ENCODE data around the gene GEMIN5. TPM values are rescaled to one million over a fixed set of nuclear protein-coding genes. Genes with fewer than 3 reads are reported as not detected.

The GEMIN5 gene
- total and polyA plus RNA-seq, 2 of the 13 experiments (the other 11 are each of a cell fraction or from before 2014, with no cell fraction given), result 6.6 to 28.6 TPM

GRCh38 chr5:154842689-154843530 lies 95.1 kb downstream of the GEMIN5 start (continued):
- TF ChIP-seq HIC2 (CRISPR knock-in tag; IDR thresholded peaks at IDR 0.05; ENCODE audit: low read depth) (0 out of 2 replicates have a peak, but pooled peaks have one; percentile 22), ZNF557 (CRISPR knock-in tag; IDR thresholded peaks at IDR 0.05) (no peak), MTF2 (CRISPR knock-in tag; IDR thresholded peaks at IDR 0.05; ENCODE audit: borderline replicate concordance) (no peak), HNRNPK (IDR thresholded peaks at IDR 0.05; ENCODE audit: low read depth, low read length, poor library complexity, severe bottlenecking) (no peak), POLR2A (IDR thresholded peaks at IDR 0.05; ENCODE audit: insufficient read depth in 1 of 2, low read depth in 2 of 2, low read length in 2 of 2) (no peak), ZXDC (CRISPR knock-in tag; IDR thresholded peaks at IDR 0.05) (no peak), CEBPG (CRISPR knock-in tag; IDR thresholded peaks at IDR 0.05) (peak; percentile 72), THRA (CRISPR knock-in tag; IDR thresholded peaks at IDR 0.05; ENCODE audit: borderline replicate concordance) (peak; percentile 86), ZNF788 (CRISPR knock-in tag; IDR thresholded peaks at IDR 0.05; ENCODE audit: borderline replicate concordance) (peak; percentile 49; the same call in 1 of the 2 replicates), ZSCAN30 (CRISPR knock-in tag; IDR thresholded peaks at IDR 0.05) (no peak), ZNF12 (CRISPR knock-in tag; IDR thresholded peaks at IDR 0.05) (no peak), ZNF33B (CRISPR knock-in tag; IDR thresholded peaks at IDR 0.05) (no peak), ZNF512 (CRISPR knock-in tag; IDR thresholded peaks at IDR 0.05) (no peak), HOMEZ (CRISPR knock-in tag; IDR thresholded peaks at IDR 0.05; ENCODE audit: low read depth) (no peak; the same call in 1 of the 2 replicates), WIZ (CRISPR knock-in tag; IDR thresholded peaks at IDR 0.05) (no peak), HOXA9 (CRISPR knock-in tag; IDR thresholded peaks at IDR 0.05; ENCODE audit: borderline replicate concordance) (no peak), IRF1 (CRISPR knock-in tag; IDR thresholded peaks at IDR 0.05; ENCODE audit: low read depth) (no peak), HIVEP1 (CRISPR knock-in tag; IDR thresholded peaks at IDR 0.05) (no peak)

Measured in HepG2 (cell line).